Measurements from ENCODE around the gene TEX10. TPM values are rescaled to one million over a fixed set of nuclear protein-coding genes. Genes with fewer than 3 reads are reported as not detected.

TEX10 gene
- total RNA-seq, 2 donors from 2014 or later, result 17.3 to 32.1 TPM

GRCh38 chr9:100285601-100286000 is 67.1 kb downstream of the TEX10 start:
- Histone ChIP-seq H3K4me1 (replicated peaks) (no peaks in the 10 kb centered on the region), H3K4me3 (no peak overlapping the region), H3K27me3 (replicated peaks; ENCODE audit: insufficient read depth) (no peaks in the 10 kb centered on the region), H3K36me3 (no peaks in the 10 kb centered on the region), H3K27ac (peak overlapping the region in 1 of 2 donors; percentile 12), H3K9me3 (no peaks in the 10 kb centered on the region)
- peak; percentile 13 for DNase-seq (ENCODE audit: low spot score)
- no peak for TF ChIP-seq CTCF (IDR thresholded peaks at IDR 0.05)
- TF ChIP-seq POLR2AphosphoS5 (IDR thresholded peaks at IDR 0.05), result peak; percentile 42
- intact Hi-C loops (cut with DNase I), result no loop called here
- 63% methylated on average over 7 of the region's 7 CpGs for WGBS

- H3K36me3 ChIP-seq, result no peaks in the 10 kb centered on the region
- no peak for TF ChIP-seq POLR2AphosphoS5 (IDR thresholded peaks at IDR 0.05)
- no peak for TF ChIP-seq CTCF (IDR thresholded peaks at IDR 0.05)
- no peak for TF ChIP-seq POLR2A (IDR thresholded peaks at IDR 0.05)
- intact Hi-C loops (cut with DNase I), result no loop called here
- no peak for DNase-seq (ENCODE audit: low spot score)
- H3K4me1 ChIP-seq (replicated peaks), result no peaks in the 10 kb centered on the region
- H3K27me3 ChIP-seq (replicated peaks; ENCODE audit: insufficient read depth), result no peaks in the 10 kb centered on the region
- H3K4me3 ChIP-seq, result no peak overlapping the region
- H3K27ac ChIP-seq, result peak overlapping the region in 1 of 2 donors; percentile 12
- no peaks in the 10 kb centered on the region for H3K9me3 ChIP-seq
These were observed 67.7 kb downstream of the TEX10 start for GRCh38 chr9:100285080-100285479.

- Histone ChIP-seq H3K27ac (no peak overlapping the region), H3K36me3 (no peaks in the 10 kb centered on the region), H3K27me3 (replicated peaks; ENCODE audit: insufficient read depth) (no peaks in the 10 kb centered on the region), H3K9me3 (no peaks in the 10 kb centered on the region), H3K4me3 (no peak overlapping the region), H3K4me1 (replicated peaks) (no peaks in the 10 kb centered on the region)
- DNase-seq (ENCODE audit: low spot score), result no peak
- intact Hi-C loops (cut with DNase I), result no loop called here
- WGBS, result 78% methylated on average over 7 of the region's 7 CpGs
- TF ChIP-seq CTCF (IDR thresholded peaks at IDR 0.05) (no peak), POLR2AphosphoS5 (IDR thresholded peaks at IDR 0.05) (no peak), POLR2A (IDR thresholded peaks at IDR 0.05) (no peak)
These were observed 68.5 kb downstream of the TEX10 start for GRCh38 chr9:100284247-100284646.

GRCh38 chr9:100282388-100282719 is 70.4 kb downstream of the TEX10 start:
- TF ChIP-seq POLR2A (IDR thresholded peaks at IDR 0.05) (no peak), POLR2AphosphoS5 (IDR thresholded peaks at IDR 0.05) (no peak), CTCF (IDR thresholded peaks at IDR 0.05) (no peak)
- 86% methylated on average over 4 of the region's 4 CpGs for WGBS
- Histone ChIP-seq H3K9me3 (no peaks in the 10 kb centered on the region), H3K4me1 (replicated peaks) (no peaks in the 10 kb centered on the region), H3K36me3 (no peaks in the 10 kb centered on the region), H3K27me3 (replicated peaks; ENCODE audit: insufficient read depth) (no peaks in the 10 kb centered on the region), H3K27ac (no peak overlapping the region), H3K4me3 (no peak overlapping the region)
- intact Hi-C loops (cut with DNase I), result no loop called here
- no peak for DNase-seq (ENCODE audit: low spot score)

- TF ChIP-seq POLR2A (IDR thresholded peaks at IDR 0.05) (no peak), CTCF (IDR thresholded peaks at IDR 0.05) (no peak)
- no peak overlapping the region for H3K27ac ChIP-seq
- DNase-seq (ENCODE audit: low spot score), result no peak
- no peaks in the 10 kb centered on the region for H3K4me1 ChIP-seq (replicated peaks)
- no peaks in the 10 kb centered on the region for H3K9me3 ChIP-seq
- intact Hi-C loops (cut with DNase I), result no loop called here
- H3K4me3 ChIP-seq, result no peak overlapping the region
- WGBS, result 81% methylated on average over 7 of the region's 7 CpGs
- no peaks in the 10 kb centered on the region for H3K27me3 ChIP-seq (replicated peaks; ENCODE audit: insufficient read depth)
- H3K36me3 ChIP-seq, result no peaks in the 10 kb centered on the region
These were observed 70.9 kb downstream of the TEX10 start for GRCh38 chr9:100281676-100282387.
